Measurements from ENCODE around the gene FLYWCH1.

- TF ChIP-seq POLR2AphosphoS5 (IDR thresholded peaks at IDR 0.05; ENCODE audit: borderline replicate concordance, low read depth, low read length) (no peak), EZH2 (IDR thresholded peaks at IDR 0.05) (no peak), FOXP2 (optimal IDR thresholded peaks at IDR 0.05; ENCODE audit: control extremely low read depth, extremely low read length, insufficient read depth) (no peak)
Observed at GRCh38 chr16:2979669-2980226, 68.0 kb downstream of the FLYWCH1 start.
